MM.1S (cell line): ENCODE measurements around the gene TMEM184B.
A peak's percentile ranks its signal among the peaks of the same experiment; 100 is the strongest.

Source experiments
- DNase-seq: peaks from one replicate; pipeline ENCODE4 v3.0.0-alpha.2; 2015
- H2AFZ ChIP-seq: fragments of 300-600 bp; sonication (generic); 2 replicates; pipeline ENCODE4 v1.6.0; 2016; ENCODE audit warnings: antibody characterized with exemption, low read length
- H3F3A ChIP-seq: fragments of 300-600 bp; sonication (generic); 2 replicates; pipeline ENCODE4 v1.6.1; 2016; ENCODE audit warnings: mild to moderate bottlenecking, antibody characterized with exemption, low read length, moderate library complexity, mixed read lengths; ENCODE audit not compliant: insufficient read depth
- H3K27ac ChIP-seq: fragments of 300-600 bp; sonication (generic); 2 replicates; pipeline ENCODE4 v1.5.1; 2016; ENCODE audit warnings: mild to moderate bottlenecking, low read length
- H3K27me3 ChIP-seq: fragments of 300-600 bp; sonication (generic); replicated peaks from 2 replicates; pipeline ENCODE4 v1.6.0; 2016; ENCODE audit warnings: low read length; ENCODE audit not compliant: insufficient read depth
- H3K36me3 ChIP-seq: fragments of 300-600 bp; sonication (generic); replicated peaks from 2 replicates; pipeline ENCODE4 v1.6.1; 2016; ENCODE audit warnings: mild to moderate bottlenecking, low read length, mixed read lengths; ENCODE audit not compliant: insufficient read depth
- H3K4me1 ChIP-seq: fragments of 300-600 bp; sonication (generic); 2 replicates; pipeline ENCODE4 v1.6.1; 2016; ENCODE audit warnings: low read length, mixed read lengths
- H3K4me2 ChIP-seq: fragments of 300-600 bp; sonication (generic); 2 replicates; pipeline ENCODE4 v1.6.0; 2016; ENCODE audit warnings: low read depth, low read length
- H3K4me3 ChIP-seq: fragments of 300-600 bp; sonication (generic); 2 replicates; pipeline ENCODE4 v1.5.1; 2016; ENCODE audit warnings: low read length, mixed read lengths
- H3K79me2 ChIP-seq: fragments of 300-600 bp; sonication (generic); 2 replicates; pipeline ENCODE4 v1.6.1; 2016; ENCODE audit warnings: mixed run types, low read length, mixed read lengths
- H3K9ac ChIP-seq: fragments of 300-600 bp; sonication (generic); 2 replicates; pipeline ENCODE4 v1.6.1; 2016; ENCODE audit warnings: low read length, mixed read lengths
- H3K9me2 ChIP-seq: fragments of 300-600 bp; sonication (generic); replicated peaks from 2 replicates; pipeline ENCODE4 v1.6.1; 2016; ENCODE audit warnings: mild to moderate bottlenecking, low read length, mixed read lengths; ENCODE audit not compliant: insufficient read depth
- H3K9me3 ChIP-seq: fragments of 300-600 bp; sonication (generic); replicated peaks from 2 replicates; pipeline ENCODE4 v1.6.1; 2016; ENCODE audit warnings: mild to moderate bottlenecking, low read length, mixed read lengths; ENCODE audit not compliant: insufficient read depth
- H4K20me1 ChIP-seq: fragments of 300-600 bp; sonication (generic); 2 replicates; pipeline ENCODE4 v1.6.1; 2016; ENCODE audit warnings: mild to moderate bottlenecking, low read length, moderate library complexity, mixed read lengths; ENCODE audit not compliant: insufficient read depth
- CTCF ChIP-seq: fragments of 300-600 bp; sonication (generic); IDR thresholded peaks from 2 replicates; pipeline ENCODE4 v1.5.1; 2016; ENCODE audit warnings: antibody characterized with exemption, low read length, mixed read lengths
- EZH2 ChIP-seq: fragments of 300-600 bp; sonication (generic); optimal IDR thresholded peaks from 2 replicates; pipeline ENCODE3; 2017; ENCODE audit warnings: low read depth, mild to moderate bottlenecking, antibody characterized with exemption, low read length, mixed read lengths
- EZH2phosphoT487 ChIP-seq: fragments of 300-600 bp; sonication (generic); IDR thresholded peaks from 2 replicates; pipeline ENCODE4 v1.6.1; 2018; ENCODE audit warnings: antibody characterized with exemption, low read length

TMEM184B gene

GRCh38 chr22:38232196-38232595, 40.6 kb downstream of the TMEM184B start:
- Histone ChIP-seq H3F3A (no peaks in the 10 kb centered on the region), H3K4me1 (peaks cover 11% of the 10 kb centered on the region; the same call in 1 of the 2 replicates), H3K9ac (no peak overlapping the region), H3K4me2 (no peak overlapping the region), H3K36me3 (peaks cover 21% of the 10 kb centered on the region), H2AFZ (no peak overlapping the region), H3K4me3 (no peak overlapping the region), H3K9me3 (no peaks in the 10 kb centered on the region), H3K27me3 (no peaks in the 10 kb centered on the region), H3K9me2 (no peaks in the 10 kb centered on the region), H4K20me1 (no peaks in the 10 kb centered on the region), H3K79me2 (peaks cover 62% of the 10 kb centered on the region), H3K27ac (no peak overlapping the region)
- no peak for TF ChIP-seq CTCF
- no peak for TF ChIP-seq EZH2
- TF ChIP-seq EZH2phosphoT487: no peak
- no peak for DNase-seq

- H3K79me2 ChIP-seq: peaks cover 50% of the 10 kb centered on the region
- H3K27ac ChIP-seq: no peak overlapping the region
- DNase-seq: no peak
- no peaks in the 10 kb centered on the region for H4K20me1 ChIP-seq
- H3K9me2 ChIP-seq: no peaks in the 10 kb centered on the region
- H3K4me1 ChIP-seq: peaks cover 11% of the 10 kb centered on the region; the same call in 1 of the 2 replicates
- no peak overlapping the region for H3K4me2 ChIP-seq
- H3K9me3 ChIP-seq: no peaks in the 10 kb centered on the region
- peaks cover 20% of the 10 kb centered on the region for H3K36me3 ChIP-seq
- H3K4me3 ChIP-seq: no peak overlapping the region
- TF ChIP-seq EZH2: no peak
- no peak for TF ChIP-seq CTCF
- no peak for TF ChIP-seq EZH2phosphoT487
- H3K27me3 ChIP-seq: no peaks in the 10 kb centered on the region
- H3K9ac ChIP-seq: no peak overlapping the region
- no peak overlapping the region for H2AFZ ChIP-seq
- no peaks in the 10 kb centered on the region for H3F3A ChIP-seq
Observed at GRCh38 chr22:38230916-38231315, 41.9 kb downstream of the TMEM184B start.

- Histone ChIP-seq H4K20me1 (no peaks in the 10 kb centered on the region), H3K9me3 (no peaks in the 10 kb centered on the region), H3K27me3 (no peaks in the 10 kb centered on the region), H3K4me2 (no peak overlapping the region), H3K36me3 (peaks cover 20% of the 10 kb centered on the region), H3F3A (no peaks in the 10 kb centered on the region), H3K9ac (no peak overlapping the region), H2AFZ (no peak overlapping the region), H3K4me3 (no peak overlapping the region), H3K4me1 (peaks cover 11% of the 10 kb centered on the region; the same call in 1 of the 2 replicates), H3K27ac (no peak overlapping the region), H3K79me2 (peaks cover 43% of the 10 kb centered on the region), H3K9me2 (no peaks in the 10 kb centered on the region)
- DNase-seq: no peak
- no peak for TF ChIP-seq EZH2phosphoT487
- TF ChIP-seq CTCF: peak; percentile 12; the same call in 1 of the 2 replicates
- no peak for TF ChIP-seq EZH2
Observed at GRCh38 chr22:38230108-38230825, 42.5 kb downstream of the TMEM184B start.
